ENCODE results near the gene NGLY1. TPM values are rescaled to one million over a fixed set of nuclear protein-coding genes. Genes with fewer than 3 reads are reported as not detected.
A peak's percentile ranks its signal among the peaks of the same experiment; 100 is the strongest.

The NGLY1 gene
- total and polyA plus RNA-seq, 9 of the 15 experiments (the other 6 are each of a cell fraction or from before 2014, with no cell fraction given): 52.2 to 124 (median 87.6) TPM

DNA sequence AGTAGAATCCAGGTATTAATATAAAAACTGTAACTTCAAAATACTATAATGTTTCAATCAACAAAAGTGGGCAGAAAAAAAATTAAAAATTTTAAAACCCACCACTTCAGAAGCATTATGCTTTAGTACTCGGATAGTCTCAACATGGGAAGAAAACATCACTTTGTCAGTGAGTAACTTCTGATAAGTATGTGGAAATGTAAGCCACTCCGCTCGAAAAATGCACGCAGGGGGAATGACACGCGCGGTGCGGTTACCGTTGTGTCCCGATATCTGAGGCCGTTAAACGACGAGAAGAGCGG, 656 bp downstream of the NGLY1 start (continued):
- TF ChIP-seq ZNF121 (CRISPR knock-in tag; conservative IDR thresholded peaks at IDR 0.05): no peak
- no peak for TF ChIP-seq ZNF134 (CRISPR knock-in tag; conservative IDR thresholded peaks at IDR 0.05)
- TF ChIP-seq CREB1 (IDR thresholded peaks at IDR 0.05): no peak
- 0 out of 2 replicates have a peak, but pooled peaks have one; percentile 5 for TF ChIP-seq CREB1 (CRISPR knock-in tag; IDR thresholded peaks at IDR 0.05)
- no peak for TF ChIP-seq EZH2 (IDR thresholded peaks at IDR 0.05; ENCODE audit: borderline replicate concordance, low read depth, low read length)
- no peak for TF ChIP-seq ZFP30 (CRISPR knock-in tag; IDR thresholded peaks at IDR 0.05; ENCODE audit: borderline replicate concordance)
- TF ChIP-seq, protein P1, sequence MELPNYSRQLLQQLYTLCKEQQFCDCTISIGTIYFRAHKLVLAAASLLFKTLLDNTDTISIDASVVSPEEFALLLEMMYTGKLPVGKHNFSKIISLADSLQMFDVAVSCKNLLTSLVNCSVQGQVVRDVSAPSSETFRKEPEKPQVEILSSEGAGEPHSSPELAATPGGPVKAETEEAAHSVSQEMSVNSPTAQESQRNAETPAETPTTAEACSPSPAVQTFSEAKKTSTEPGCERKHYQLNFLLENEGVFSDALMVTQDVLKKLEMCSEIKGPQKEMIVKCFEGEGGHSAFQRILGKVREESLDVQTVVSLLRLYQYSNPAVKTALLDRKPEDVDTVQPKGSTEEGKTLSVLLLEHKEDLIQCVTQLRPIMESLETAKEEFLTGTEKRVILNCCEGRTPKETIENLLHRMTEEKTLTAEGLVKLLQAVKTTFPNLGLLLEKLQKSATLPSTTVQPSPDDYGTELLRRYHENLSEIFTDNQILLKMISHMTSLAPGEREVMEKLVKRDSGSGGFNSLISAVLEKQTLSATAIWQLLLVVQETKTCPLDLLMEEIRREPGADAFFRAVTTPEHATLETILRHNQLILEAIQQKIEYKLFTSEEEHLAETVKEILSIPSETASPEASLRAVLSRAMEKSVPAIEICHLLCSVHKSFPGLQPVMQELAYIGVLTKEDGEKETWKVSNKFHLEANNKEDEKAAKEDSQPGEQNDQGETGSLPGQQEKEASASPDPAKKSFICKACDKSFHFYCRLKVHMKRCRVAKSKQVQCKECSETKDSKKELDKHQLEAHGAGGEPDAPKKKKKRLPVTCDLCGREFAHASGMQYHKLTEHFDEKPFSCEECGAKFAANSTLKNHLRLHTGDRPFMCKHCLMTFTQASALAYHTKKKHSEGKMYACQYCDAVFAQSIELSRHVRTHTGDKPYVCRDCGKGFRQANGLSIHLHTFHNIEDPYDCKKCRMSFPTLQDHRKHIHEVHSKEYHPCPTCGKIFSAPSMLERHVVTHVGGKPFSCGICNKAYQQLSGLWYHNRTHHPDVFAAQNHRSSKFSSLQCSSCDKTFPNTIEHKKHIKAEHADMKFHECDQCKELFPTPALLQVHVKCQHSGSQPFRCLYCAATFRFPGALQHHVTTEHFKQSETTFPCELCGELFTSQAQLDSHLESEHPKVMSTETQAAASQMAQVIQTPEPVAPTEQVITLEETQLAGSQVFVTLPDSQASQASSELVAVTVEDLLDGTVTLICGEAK (IDR thresholded peaks at IDR 0.05): no peak
- TF ChIP-seq, protein P1 (CRISPR knock-in tag; IDR thresholded peaks at IDR 0.05): no peak
- TF ChIP-seq NCOR1 (IDR thresholded peaks at IDR 0.05): no peak
- 0 out of 2 replicates have a peak, but pooled peaks have one; percentile 14 for TF ChIP-seq SIN3B (IDR thresholded peaks at IDR 0.05; ENCODE audit: low read depth)
- TF ChIP-seq, protein P2, sequence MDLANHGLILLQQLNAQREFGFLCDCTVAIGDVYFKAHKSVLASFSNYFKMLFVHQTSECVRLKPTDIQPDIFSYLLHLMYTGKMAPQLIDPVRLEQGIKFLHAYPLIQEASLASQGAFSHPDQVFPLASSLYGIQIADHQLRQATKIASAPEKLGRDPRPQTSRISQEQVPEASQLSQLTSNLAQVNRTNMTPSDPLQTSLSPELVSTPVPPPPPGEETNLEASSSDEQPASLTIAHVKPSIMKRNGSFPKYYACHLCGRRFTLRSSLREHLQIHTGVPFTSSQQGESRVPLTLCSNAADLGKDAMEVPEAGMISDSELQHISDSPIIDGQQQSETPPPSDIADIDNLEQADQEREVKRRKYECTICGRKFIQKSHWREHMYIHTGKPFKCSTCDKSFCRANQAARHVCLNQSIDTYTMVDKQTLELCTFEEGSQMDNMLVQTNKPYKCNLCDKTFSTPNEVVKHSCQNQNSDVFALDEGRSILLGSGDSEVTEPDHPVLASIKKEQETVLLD (IDR thresholded peaks at IDR 0.05): no peak; the same call in 1 of the 2 replicates
- no peak for TF ChIP-seq ETV5 (CRISPR knock-in tag; IDR thresholded peaks at IDR 0.05; ENCODE audit: low read depth)
- no peak for TF ChIP-seq MYBL2 (IDR thresholded peaks at IDR 0.05; ENCODE audit: low read depth)
- TF ChIP-seq MYBL2 (CRISPR knock-in tag; IDR thresholded peaks at IDR 0.05; ENCODE audit: borderline replicate concordance): no peak
- no peak for TF ChIP-seq ESRRB (CRISPR knock-in tag; IDR thresholded peaks at IDR 0.05; ENCODE audit: borderline replicate concordance)
- no peak for TF ChIP-seq FOXJ2 (tag; IDR thresholded peaks at IDR 0.05)
